NOMO-1 treated with dmso at 0.1 percent for 144 hours (cell line): ENCODE data around the gene KCNS1.
"Not testable (repeated sequence)": the region's sequence is repeated elsewhere in the genome, so short reads cannot be mapped to it uniquely, and the experiment has no call there.

Experiments used
- DNase-seq: peaks from one replicate; lab custom pipeline; 2025; ENCODE audit not compliant: unreplicated experiment; lab: John Stamatoyannopoulos, UW

KCNS1 gene

GRCh38 chr20:45100563-45101245, at the start of gene KCNS1:
KCNS1 (minus strand) TSS chr20:45101127; CDS start chr20:45099236, 1,891 bp downstream.
- DNase-seq = peak; percentile 14

- DNase-seq = no peak
Measured at GRCh38 chr20:45149062-45149461, 48.1 kb upstream of the KCNS1 start.

GRCh38 chr20:45140836-45141235, 39.9 kb upstream of the KCNS1 start:
- DNase-seq = no peak

- not testable (repeated sequence) for DNase-seq
Measured at GRCh38 chr20:45139733-45140375, 38.9 kb upstream of the KCNS1 start.

- DNase-seq = peak; percentile 47
Measured at GRCh38 chr20:45138561-45139300, 37.8 kb upstream of the KCNS1 start.

- DNase-seq = no peak
Measured at GRCh38 chr20:45136911-45137310, 36.0 kb upstream of the KCNS1 start.

- DNase-seq = no peak
Measured at GRCh38 chr20:45128099-45128498, 27.2 kb upstream of the KCNS1 start.

- DNase-seq = no peak
Measured at GRCh38 chr20:45124365-45124764, 23.4 kb upstream of the KCNS1 start, which contains the start of gene WFDC12. WFDC12 (minus strand) TSS chr20:45124465; CDS start chr20:45124447, 18 bp downstream.

GRCh38 chr20:45121388-45121787, 20.5 kb upstream of the KCNS1 start:
- DNase-seq = no peak

GRCh38 chr20:45119556-45120266, 18.8 kb upstream of the KCNS1 start:
- no peak for DNase-seq

- DNase-seq = no peak
Measured at GRCh38 chr20:45118028-45118427, 17.1 kb upstream of the KCNS1 start.

- DNase-seq = no peak
Measured at GRCh38 chr20:45117581-45117980, 16.7 kb upstream of the KCNS1 start.

GRCh38 chr20:45115829-45116228, 14.9 kb upstream of the KCNS1 start:
- no peak for DNase-seq

- DNase-seq = no peak
Measured at GRCh38 chr20:45115386-45115774, 14.5 kb upstream of the KCNS1 start.

GRCh38 chr20:45114465-45115385, 13.8 kb upstream of the KCNS1 start, which contains the start of gene WFDC5:
WFDC5 (minus strand) TSS chr20:45115174; CDS start chr20:45115083, 91 bp downstream.
- no peak for DNase-seq

GRCh38 chr20:45113865-45114264, 12.9 kb upstream of the KCNS1 start:
- DNase-seq = no peak

GRCh38 chr20:45112754-45113153, 11.8 kb upstream of the KCNS1 start:
- no peak for DNase-seq

GRCh38 chr20:45111799-45112471, 11.0 kb upstream of the KCNS1 start:
- no peak for DNase-seq

- DNase-seq = no peak
Measured at GRCh38 chr20:45111285-45111684, 10.4 kb upstream of the KCNS1 start.

- no peak for DNase-seq
Measured at GRCh38 chr20:45110301-45110700, 9.4 kb upstream of the KCNS1 start.
